HG02943 (cell line): ENCODE results near the gene NPDC1.
"Not testable (repeated sequence)": the region's sequence is repeated elsewhere in the genome, so short reads cannot be mapped to it uniquely, and the experiment has no call there.

Experiments used
- ATAC-seq: cut with Tn5 transposase; IDR thresholded peaks from one replicate; pipeline ENCODE4 v1.9.1; 2021; ENCODE audit warnings: mild to moderate bottlenecking, low read depth, moderate library complexity; ENCODE audit not compliant: unreplicated experiment

The NPDC1 gene

DNA sequence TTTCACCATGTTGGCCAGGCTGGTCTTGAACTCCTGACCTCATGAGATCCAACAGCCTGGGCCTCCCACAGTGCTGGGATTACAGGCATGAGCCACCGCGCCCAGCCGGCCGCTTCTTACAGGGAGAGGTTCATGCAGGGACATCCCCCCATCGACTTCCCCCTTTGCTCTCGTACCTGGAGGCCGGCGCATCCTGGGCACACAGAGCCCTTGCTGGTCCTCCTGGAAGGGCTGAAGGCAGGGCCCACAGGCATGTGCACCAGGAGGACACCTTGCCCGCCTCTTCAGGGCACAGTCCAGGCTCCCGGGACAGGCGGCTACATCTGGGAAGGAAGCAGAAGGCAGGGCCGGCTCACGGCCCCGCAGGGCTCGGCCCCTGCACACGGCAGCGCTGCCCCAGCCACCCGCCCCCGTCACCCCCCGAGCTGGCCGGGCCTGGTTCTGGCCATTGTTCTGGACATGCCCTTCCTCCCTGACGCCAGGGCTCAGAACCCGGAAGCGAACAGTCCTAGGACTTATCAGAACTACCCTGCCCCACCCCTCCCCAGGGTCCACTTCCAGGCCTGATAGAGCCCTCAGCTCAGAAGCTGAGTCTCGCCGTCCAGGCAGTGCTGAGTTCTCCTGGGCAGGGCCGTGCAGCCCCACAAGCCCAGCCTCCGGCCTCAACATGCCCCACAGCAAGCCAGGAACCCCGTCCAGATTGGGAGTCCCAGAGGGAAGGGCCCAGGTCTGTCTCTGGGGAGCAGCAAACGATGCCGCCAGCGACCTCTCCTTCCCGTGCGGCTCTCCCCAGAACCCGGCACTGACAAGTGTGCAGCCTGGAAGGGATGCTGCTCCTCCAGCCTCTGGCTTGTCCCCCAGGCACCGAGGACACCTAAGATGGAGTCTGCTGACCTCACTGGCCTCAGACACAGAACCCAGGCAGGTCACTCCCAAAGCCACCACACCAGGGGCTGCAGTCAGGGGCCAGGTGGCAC, 2.9 kb downstream of the NPDC1 start:
- ATAC-seq = no peak

GRCh38 chr9:137041124-137041523, 4.9 kb downstream of the NPDC1 start:
- ATAC-seq = no peak

DNA sequence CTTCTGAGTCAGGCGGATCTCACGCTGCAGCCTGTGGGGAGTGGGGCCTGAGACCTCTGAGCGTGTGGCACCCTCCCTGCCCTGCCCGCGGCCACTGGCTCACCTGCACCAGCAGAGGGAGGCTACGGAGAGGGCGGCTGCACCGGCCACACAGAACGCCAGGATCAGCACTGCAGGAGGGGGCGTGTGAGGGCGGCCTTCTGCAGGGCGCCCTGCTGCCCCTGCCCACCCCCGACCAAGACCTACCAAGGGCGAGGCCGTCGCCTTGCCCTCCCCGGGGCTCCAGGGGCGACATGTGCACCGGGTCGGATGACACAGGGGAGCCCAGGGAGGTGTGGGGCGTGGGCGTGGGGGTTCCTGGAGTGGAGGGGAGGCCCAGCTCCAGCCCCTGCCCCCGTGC, 5.4 kb downstream of the NPDC1 start:
- no peak for ATAC-seq

- no peak for ATAC-seq
Measured at GRCh38 chr9:137039611-137040366, 6.2 kb downstream of the NPDC1 start.

GRCh38 chr9:137038916-137039315, 7.1 kb downstream of the NPDC1 start:
- ATAC-seq = no peak

GRCh38 chr9:137037483-137037882, 8.5 kb downstream of the NPDC1 start:
- ATAC-seq = no peak

- no peak for ATAC-seq
Measured at GRCh38 chr9:137037035-137037434, 8.9 kb downstream of the NPDC1 start.

GRCh38 chr9:137035937-137036336, 10.0 kb downstream of the NPDC1 start:
- no peak for ATAC-seq

DNA sequence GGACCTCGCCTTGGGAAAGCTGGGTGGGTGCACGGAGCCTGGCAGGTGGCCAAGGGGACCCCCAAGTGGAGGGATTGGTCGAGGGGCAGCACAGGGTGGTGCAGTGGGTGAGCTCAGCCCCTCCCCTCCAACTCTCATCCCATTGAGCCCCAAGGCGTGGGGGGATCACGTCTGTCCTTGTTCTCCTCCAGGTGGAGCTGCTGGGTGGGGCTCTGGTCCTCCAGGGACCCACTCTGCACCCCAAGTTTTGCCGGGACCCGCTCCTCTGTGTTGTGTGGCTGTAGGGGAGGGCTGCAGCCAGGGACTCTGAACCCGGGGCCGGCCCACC, 10.5 kb downstream of the NPDC1 start:
- no peak for ATAC-seq

- peak; percentile 56 for ATAC-seq
Measured at GRCh38 chr9:137034709-137035506, 11.1 kb downstream of the NPDC1 start.

DNA sequence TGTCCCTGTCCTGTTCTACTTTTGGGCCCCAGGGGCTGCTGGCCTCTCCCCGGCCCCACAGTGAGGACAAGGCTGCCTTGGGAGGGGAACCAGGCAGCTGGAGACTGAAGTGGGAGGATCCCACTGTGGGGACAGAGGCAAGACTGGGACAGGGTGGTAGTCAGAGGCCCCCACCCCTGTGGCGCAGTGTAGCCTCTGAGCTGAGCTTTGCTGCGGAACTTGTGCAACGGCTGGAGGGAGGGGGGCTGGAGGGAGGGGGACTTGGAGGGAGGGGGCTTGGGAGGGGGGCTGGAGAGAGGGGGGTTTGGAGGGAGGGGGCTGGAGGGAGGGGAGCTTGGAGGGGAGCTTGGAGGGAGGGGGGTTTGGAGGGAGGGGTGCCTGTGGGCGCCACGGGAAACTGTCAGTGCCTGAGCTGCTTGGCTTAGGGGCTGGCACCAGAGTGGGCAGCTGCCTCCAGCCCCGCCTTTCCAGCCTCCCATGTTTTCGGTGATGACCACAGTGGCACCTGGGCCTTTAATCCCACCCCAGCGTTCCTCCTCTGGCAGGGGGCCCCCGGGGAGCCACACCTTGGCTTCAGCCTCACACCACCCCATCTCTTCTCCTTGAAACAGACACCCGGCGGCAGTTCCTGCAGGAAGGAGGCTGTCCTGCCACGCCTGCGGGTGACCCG, 11.8 kb downstream of the NPDC1 start:
- no peak for ATAC-seq

DNA sequence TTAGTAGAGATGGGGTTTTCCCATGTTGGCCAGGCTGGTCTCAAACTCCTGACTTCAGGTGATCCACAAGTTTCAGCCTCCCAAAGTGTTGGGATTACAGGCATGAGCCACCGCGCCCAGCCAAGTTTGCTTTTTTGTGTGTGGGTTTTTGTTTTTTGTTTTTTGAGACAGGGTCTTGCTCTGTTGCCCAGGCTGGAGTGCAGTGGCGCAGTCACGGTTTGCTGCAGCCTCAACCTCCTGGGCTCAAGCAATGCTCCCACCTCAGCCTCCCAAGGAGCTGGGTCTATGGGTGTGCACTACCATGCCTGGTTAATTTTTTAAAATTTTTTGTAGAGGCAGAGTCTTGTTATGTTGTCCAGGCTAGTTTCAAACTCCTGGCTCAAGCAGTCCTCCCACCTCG, 12.5 kb downstream of the NPDC1 start:
- ATAC-seq = not testable (repeated sequence)

DNA sequence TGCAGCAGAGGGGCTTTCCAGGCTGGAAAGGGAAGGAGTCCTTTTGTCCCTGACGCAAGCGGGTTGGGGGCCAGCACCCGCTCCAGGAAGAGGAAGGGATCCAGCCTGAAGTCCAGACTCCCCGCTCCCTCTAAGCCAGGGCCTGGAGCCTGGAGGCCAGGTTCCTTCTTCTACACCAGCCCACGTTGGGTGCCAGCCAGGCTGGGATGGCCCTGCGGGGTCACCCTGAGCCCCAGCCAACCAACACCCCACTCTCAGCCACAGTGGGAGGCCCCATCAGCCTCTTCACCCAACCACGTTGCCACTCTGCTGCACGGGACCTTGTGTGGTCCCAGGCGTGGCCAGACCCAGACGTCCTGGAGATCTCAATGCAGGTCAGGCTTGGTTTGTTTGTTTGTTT, 13.1 kb downstream of the NPDC1 start:
- ATAC-seq = no peak

DNA sequence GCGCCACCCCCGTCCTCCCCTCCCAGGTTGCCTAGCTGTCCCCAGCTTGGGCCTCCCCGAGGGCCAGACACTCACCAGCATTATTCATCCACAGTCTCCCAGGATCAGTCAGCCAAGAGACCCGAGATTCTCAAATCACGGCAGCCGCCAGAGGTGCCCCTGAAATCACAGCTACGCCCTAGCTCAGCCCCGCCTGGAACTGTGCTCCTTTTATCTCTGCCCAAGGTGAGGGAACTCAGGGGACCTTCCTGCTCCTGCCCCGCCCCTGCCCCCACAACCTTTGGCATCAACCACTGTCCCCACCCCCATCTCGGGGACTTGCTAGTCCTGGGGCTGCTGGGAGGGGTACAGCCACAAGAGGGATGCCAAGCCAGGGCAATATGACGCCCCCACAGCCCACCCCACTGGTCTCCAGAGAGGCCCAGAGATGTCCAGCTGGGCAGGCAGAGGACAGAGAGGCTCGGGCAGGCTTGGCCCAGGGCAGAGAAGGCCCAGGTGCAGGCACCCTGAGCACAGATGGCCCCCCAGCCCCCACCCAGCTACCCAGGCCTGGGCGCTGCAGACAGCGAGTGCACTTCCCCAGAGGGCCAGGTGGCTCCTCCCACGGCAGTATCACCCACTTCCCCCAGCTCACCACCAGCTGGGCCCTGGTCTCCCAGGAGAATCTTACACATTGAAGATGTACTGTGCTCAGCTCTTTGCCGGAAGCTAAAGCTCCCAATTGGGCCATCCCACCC, 13.9 kb downstream of the NPDC1 start, which contains the start of gene FUT7:
FUT7 (minus strand) TSS at position 185 of the 737 bp plus-strand sequence; CDS start at position 88, 97 bp downstream.
- no peak for ATAC-seq

DNA sequence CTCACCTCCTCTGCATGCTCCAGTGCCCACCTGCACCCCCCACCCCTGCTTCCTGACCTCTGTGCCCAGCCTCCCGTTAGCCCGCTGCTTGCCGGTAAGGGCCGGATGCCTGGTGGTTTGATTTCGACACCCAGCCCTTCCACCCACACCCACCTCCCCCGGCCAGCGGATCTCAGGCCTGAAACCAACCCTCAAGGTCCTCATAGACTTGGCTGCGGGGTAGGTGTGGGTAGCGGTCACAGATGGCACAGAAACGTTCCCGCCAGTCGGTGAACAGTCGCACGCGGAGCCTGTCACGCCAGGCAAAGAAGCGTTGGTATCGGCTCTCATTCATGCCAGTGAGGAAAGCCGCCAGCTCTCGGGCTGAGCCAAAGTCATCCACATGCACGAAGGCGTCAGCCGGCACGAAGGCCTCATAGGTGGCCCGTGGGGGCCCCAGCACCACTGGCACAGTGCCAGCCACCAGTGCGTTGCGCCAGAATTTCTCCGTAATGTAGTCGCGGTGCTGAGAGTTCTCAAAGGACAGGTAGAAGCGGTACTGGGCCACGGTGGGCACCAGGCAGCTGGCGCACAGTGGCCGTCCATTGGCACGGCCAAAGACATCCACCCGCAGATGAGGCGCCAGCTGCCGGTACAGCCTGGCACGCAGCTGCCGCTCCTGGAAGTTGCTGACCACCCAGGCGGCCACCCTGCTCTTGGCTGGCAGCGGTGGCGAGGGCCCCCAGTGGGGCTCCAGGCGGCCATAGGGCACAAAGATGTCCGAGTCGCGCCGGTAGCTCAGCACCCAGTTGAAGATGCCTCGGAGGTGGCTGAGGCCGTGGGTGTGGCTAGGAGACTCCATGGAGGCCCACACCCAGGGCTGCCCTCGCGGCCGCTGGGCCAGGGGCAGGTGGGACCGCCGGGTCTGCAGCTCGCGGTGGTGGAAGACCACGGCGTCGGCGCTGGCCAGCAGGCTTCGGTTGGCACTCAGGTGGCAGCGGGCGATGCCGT, 15.1 kb downstream of the NPDC1 start:
- ATAC-seq = no peak

- no peak for ATAC-seq
Measured at GRCh38 chr9:137030006-137030405, 16.0 kb downstream of the NPDC1 start.

- ATAC-seq = no peak
Measured at GRCh38 chr9:137029058-137029936, 16.7 kb downstream of the NPDC1 start.
